Activated CD4-positive, alpha-beta T cell treated with anti-CD3 and anti-CD28 coated beads, Interleukin-2, amount 50 U/mL, for 24 hours (primary cell): ENCODE results near the gene SVEP1.
A peak's percentile ranks its signal among the peaks of the same experiment; 100 is the strongest.
"Not testable (repeated sequence)": the region's sequence is repeated elsewhere in the genome, so short reads cannot be mapped to it uniquely, and the experiment has no call there.

ENCODE experiments used
- DNase-seq, 2 donors: peaks; one replicate each; pipeline ENCODE4 v3.0.0-alpha.2; 2020; ENCODE audit warnings: low read depth in 1 of 2, low spot score in 1 of 2

Gene SVEP1

GRCh38 chr9:110579034-110579861 is at the start of gene SVEP1:
TSS of gene SVEP1 (minus strand) at chr9:110579741. CDS start at chr9:110579543, 198 bp downstream.
- DNase-seq = no peak

DNA sequence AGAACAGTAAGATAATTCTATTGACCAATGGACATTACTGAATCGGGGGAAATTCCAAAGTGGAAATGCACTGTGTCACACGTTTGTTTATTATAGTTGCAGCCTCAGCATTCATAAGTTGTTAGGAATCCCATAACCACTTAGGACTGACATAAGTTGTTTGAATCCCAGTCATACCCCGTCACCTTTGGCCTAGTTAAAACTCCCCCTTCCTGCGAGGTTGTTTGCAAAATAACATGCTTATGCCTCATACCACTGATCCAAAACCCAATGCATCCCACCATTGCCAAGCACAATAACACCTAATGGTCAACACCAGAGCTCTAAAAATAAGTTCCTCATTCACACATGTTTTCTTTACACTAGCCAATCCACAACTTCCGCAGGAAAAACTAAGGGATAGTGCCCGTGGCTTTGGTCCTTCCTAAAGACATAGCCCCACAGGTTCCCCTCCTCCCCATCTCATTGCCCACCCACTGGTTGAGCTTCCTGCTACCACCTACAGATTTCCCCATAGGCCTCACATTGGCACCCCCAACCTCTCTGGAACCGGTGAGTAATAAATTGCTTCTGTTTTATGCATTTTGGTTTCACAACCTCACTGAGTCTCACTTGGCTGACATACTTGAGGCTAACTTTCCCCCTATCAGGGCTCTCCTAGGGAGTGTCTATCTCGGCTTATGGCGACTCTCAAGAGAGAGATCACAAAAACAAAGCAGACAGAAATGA is 46.7 kb upstream of the SVEP1 start:
- DNase-seq = peak in 1 of 2 donors; percentile 0

GRCh38 chr9:110623462-110624025 is 44.0 kb upstream of the SVEP1 start:
- peak in 1 of 2 donors; percentile 8 for DNase-seq

DNA sequence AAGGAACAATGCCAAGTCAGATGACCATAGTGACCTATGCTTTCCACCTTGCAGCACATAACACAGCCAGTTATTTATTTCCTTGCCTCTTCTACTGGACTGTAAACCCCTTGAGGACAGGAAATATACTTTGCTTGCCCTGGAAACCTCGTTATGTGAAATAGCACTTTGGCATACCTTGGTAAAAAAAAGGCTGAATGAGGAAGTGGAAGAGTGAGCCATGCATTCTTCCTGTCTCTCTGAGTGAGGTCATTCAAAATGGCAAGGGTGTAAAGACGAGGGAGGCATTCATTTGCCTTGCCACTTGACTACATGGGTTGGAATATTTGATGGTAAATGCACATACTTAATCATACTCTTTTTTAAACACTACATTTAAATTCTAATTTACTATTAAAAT is 42.8 kb upstream of the SVEP1 start:
- no peak for DNase-seq

GRCh38 chr9:110620726-110621125 is 41.2 kb upstream of the SVEP1 start:
- DNase-seq = no peak

GRCh38 chr9:110619831-110620230 is 40.3 kb upstream of the SVEP1 start:
- no peak for DNase-seq

DNA sequence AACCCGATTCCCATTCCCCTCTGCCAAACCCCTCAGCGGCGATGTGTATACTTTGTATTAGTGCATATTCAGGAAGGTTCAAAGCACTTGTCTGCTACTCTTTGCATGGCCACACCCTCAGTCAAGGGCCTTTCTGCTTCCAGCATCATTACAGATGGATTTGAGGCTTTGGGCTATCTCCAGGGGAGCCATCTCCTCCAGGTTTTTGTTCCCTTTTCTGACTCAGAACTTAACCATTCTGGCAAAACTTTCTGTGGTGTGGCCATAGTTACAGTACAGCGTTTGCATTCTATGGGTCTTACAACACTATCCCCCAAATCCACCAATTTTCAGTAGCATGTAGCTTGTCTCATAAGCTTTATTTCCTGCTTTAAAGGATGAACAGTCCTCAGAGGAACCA is 36.0 kb upstream of the SVEP1 start:
- no peak for DNase-seq

GRCh38 chr9:110614576-110614975 is 35.0 kb upstream of the SVEP1 start:
- not testable (repeated sequence) for DNase-seq

DNA sequence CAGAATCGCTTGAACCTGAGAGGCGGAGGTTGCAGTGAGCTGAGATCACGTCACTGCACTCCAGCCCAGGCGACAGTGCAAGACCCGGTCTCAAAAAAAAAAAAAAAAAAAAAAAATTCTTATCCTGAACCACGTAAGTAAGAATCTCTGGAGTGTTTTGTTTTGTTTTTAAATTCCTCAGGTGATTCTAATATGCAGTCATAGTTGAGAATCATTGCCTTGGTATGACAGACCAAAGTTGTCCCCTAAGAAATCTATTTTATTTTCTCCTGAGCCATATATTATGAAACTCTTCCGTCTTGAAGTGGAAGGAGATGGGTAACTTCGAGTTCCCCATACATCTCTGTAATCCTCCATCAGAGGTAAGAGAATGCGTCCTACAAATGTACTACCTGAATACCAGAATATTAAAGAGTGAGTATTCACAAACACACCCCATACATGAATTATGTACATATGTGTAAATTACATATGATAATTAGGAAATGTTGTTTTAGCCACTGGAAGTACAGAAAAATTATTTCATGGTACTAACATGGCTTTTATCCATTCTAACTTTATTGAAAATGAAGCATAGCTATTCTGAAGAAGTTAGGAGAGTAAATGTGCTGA is 26.7 kb upstream of the SVEP1 start:
- no peak for DNase-seq

DNA sequence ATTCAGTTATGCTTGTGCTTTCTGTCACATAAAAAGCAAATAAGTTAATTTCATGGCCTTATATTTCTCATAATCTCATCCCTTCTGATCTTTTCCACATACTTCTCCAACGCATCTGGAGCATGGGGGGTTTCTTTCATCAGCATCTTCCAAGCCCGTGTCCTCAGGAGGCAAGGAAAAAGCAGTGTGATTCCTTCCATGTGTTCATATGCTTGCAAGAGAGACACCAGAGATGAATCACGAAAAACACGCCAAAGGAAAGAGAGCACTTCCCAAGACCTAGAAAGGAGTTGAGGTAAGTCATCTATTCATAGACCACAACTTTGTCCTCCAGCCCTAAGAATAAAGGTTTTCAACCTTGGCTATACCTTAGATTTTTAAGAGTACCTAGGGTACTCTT is 26.0 kb upstream of the SVEP1 start:
- no peak for DNase-seq

- no peak for DNase-seq
These were observed 24.6 kb upstream of the SVEP1 start for GRCh38 chr9:110604171-110604601.

- no peak for DNase-seq
These were observed 22.7 kb upstream of the SVEP1 start for GRCh38 chr9:110602281-110602680.

DNA sequence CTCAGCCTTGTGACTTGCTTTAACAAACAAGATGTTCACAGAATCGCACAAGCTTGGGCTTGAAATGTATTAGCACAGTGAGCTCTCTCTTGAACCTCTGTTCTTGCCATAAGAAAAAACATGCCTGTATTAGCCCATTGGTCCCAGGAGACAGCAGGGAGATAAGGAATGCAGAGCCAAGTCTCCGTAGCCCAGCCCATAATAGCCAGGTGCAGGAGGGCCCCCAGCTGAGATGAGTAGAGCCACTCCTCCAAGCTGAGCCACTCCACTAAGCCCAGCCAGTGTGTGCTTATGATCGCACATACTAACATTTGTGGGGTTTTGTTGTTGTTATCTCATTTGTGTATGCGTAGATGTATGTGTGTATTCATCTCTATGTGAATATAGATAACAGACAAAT is 21.6 kb upstream of the SVEP1 start:
- no peak for DNase-seq

- no peak for DNase-seq
These were observed 19.9 kb upstream of the SVEP1 start for GRCh38 chr9:110599468-110599867.

GRCh38 chr9:110592044-110592830 is 12.7 kb upstream of the SVEP1 start:
- DNase-seq = no peak

- no peak for DNase-seq
These were observed 12.0 kb upstream of the SVEP1 start for GRCh38 chr9:110591526-110591925.

DNA sequence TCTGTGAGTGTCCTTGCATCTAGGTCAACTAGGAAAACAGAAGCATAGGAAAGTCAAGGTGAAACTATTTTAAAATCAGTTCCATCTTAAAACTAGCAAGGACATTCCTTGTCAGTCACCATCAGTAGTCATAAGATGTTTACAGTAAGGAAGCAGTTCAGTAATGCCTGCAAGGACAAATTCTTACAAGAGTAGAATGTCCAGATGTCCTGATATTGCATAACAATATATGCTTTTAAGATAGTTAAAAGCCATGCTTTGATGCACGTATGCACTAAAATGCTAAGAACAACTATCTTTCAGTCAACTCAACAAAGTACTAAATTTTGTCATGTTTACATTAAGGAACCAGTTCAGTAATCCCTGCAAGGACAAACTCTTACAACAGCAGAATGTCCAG is 11.3 kb upstream of the SVEP1 start:
- no peak for DNase-seq

DNA sequence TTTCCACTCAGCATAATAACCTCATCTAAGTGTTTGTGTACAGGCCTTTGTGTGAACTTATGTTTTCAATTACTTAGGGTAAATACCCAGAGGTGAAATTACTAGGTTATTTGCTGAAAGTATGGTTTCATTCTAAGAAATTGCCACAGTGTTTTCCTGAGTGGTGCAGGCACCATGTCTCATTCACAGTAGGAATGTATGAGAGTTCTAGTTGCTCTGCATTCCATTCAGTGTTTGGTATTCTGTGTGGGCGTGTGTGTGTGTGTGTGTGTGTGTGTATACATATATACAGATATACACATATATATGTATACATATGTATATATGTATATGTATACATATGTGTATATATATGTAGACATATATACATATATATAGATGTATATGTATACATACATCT is 8.8 kb upstream of the SVEP1 start:
- DNase-seq = no peak

GRCh38 chr9:110583237-110583636 is 3.7 kb upstream of the SVEP1 start:
- DNase-seq = no peak

DNA sequence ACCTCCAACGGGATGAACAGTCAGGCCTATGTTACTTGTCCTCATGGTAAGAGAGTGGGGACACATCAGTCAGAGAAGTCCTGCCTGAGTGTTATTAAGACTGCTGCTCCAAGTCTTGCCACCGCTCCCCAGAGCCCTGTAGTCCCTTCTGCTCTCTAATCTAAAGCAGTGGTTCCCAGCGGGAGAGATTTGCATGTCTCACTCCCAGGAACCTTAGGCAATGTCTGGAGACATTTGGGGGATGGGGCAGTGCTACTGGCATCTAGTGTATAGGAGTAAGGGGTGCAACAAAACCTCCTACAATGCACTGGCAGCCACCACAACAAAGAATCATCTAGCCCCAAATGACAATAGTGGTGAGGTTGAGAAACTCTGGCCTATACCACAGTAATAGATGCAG is 2.6 kb upstream of the SVEP1 start:
- no peak for DNase-seq

GRCh38 chr9:110580850-110581249 is 1.3 kb upstream of the SVEP1 start:
- no peak for DNase-seq
